B cell (primary cell): Measurements from ENCODE around the gene TAF4. TPM values are rescaled to one million over a fixed set of nuclear protein-coding genes. Genes with fewer than 3 reads are reported as not detected.

ENCODE experiments used
- ATAC-seq: fragments of 200-7000 bp; cut with Tn5 transposase; one replicate; pipeline ENCODE4 v1.10.0; 2021; ENCODE audit warnings: low read depth, mild to moderate bottlenecking, moderate number of reproducible peaks, moderate library complexity
- CTCF ChIA-PET: fragments of 350-600 bp; sonication (Branson Sonifier 250); formaldehyde crosslinking; loops from one replicate; lab custom pipeline; 2021; ENCODE audit warnings: antibody characterized with exemption, inconsistent platforms; lab: Charles Lee
- POLR2A ChIA-PET: fragments of 350-600 bp; sonication (Branson Sonifier 250); formaldehyde crosslinking; loops from one replicate; lab custom pipeline; 2021; ENCODE audit warnings: antibody characterized with exemption; lab: Charles Lee
- DNase-seq: peaks from one replicate; pipeline ENCODE4 v3.0.0; 2013
- H2AFZ ChIP-seq: 2 replicates; pipeline ENCODE4 v1.6.1; 2012; ENCODE audit warnings: mild to moderate bottlenecking, low read depth, low read length; ENCODE audit not compliant: insufficient read depth, poor library complexity, severe bottlenecking
- H3K27ac ChIP-seq, 2 donors: 1 replicate in 1 of 2; 2 replicates in 1 of 2; pipeline ENCODE4 v1.5.1; 2012 to 2013; ENCODE audit warnings: low read length in 2 of 2, mild to moderate bottlenecking in 2 of 2, moderate library complexity in 1 of 2
- H3K27me3 ChIP-seq, 4 experiments: fragments of 200-600 bp in 1 of 4; sonication (generic) in 1 of 4; replicated peaks in 1 of 4; 1 replicate in 2 of 4; 2 replicates in 2 of 4; pipeline versions ENCODE4 v1.6.1 to v1.7.0; 2013 to 2016; ENCODE audit warnings: low read length in 3 of 4, mild to moderate bottlenecking in 2 of 4, mixed read lengths in 1 of 4, moderate library complexity in 1 of 4; ENCODE audit not compliant: insufficient read depth in 4 of 4, control insufficient read depth in 3 of 4; ENCODE audit errors: control extremely low read depth in 1 of 4
- H3K36me3 ChIP-seq, 2 experiments: replicated peaks in 1 of 2; 1 replicate in 1 of 2; 2 replicates in 1 of 2; pipeline versions ENCODE4 v1.6.1 to v1.7.1; 2013; ENCODE audit warnings: low read length in 1 of 2; ENCODE audit not compliant: insufficient read depth in 2 of 2, control insufficient read depth in 1 of 2; ENCODE audit errors: control extremely low read depth in 1 of 2, extremely low read depth in 1 of 2
- H3K4me1 ChIP-seq, 2 donors: fragments of 200-600 bp in 1 of 2; sonication (generic) in 1 of 2; 1 replicate in 1 of 2; 2 replicates in 1 of 2; pipeline versions ENCODE4 v1.5.1 to v1.6.1; 2013 to 2017; ENCODE audit warnings: low read length in 2 of 2; ENCODE audit not compliant: control insufficient read depth in 2 of 2, insufficient read depth in 2 of 2
- H3K4me2 ChIP-seq: replicated peaks from 2 replicates; pipeline ENCODE3; 2012; ENCODE audit warnings: mild to moderate bottlenecking, low read depth, low read length; ENCODE audit not compliant: poor library complexity, severe bottlenecking
- H3K4me3 ChIP-seq, 5 experiments: fragments of 200-600 bp in 1 of 5; sonication (generic) in 1 of 5; 1 replicate in 3 of 5; 2 replicates in 2 of 5; pipeline versions ENCODE4 v1.5.1 to v1.7.0; 2011 to 2016; ENCODE audit warnings: low read length in 4 of 5, mild to moderate bottlenecking in 4 of 5, low read depth in 2 of 5, control low read depth in 1 of 5, moderate library complexity in 1 of 5; ENCODE audit not compliant: insufficient read depth in 1 of 5; ENCODE audit errors: control extremely low read depth in 1 of 5, extremely low read depth in 1 of 5
- H3K79me2 ChIP-seq: fragments of 200-600 bp; sonication (generic); one replicate; pipeline ENCODE4 v1.6.0; 2016; ENCODE audit warnings: low read length; ENCODE audit not compliant: control insufficient read depth, insufficient read depth
- H3K9ac ChIP-seq: fragments of 200-600 bp; sonication (generic); 2 replicates; pipeline ENCODE4 v1.6.1; 2017; ENCODE audit warnings: mild to moderate bottlenecking, low read length, moderate library complexity
- H3K9me3 ChIP-seq, 3 donors: one replicate each; pipeline versions ENCODE4 v1.6.1 to v1.7.1; 2013; ENCODE audit warnings: low read length in 2 of 3; ENCODE audit not compliant: control insufficient read depth in 2 of 3, insufficient read depth in 1 of 3; ENCODE audit errors: control extremely low read depth in 1 of 3
- H4K20me1 ChIP-seq: 2 replicates; pipeline ENCODE4 v1.6.0; 2012; ENCODE audit warnings: mild to moderate bottlenecking, low read length; ENCODE audit not compliant: insufficient read depth, control insufficient read depth, poor library complexity, severe bottlenecking
- H3K27ac Mint-ChIP-seq: one replicate; pipeline ENCODE4 v1.8.0; 2021; ENCODE audit warnings: mixed read lengths
- H3K27me3 Mint-ChIP-seq: one replicate; pipeline ENCODE4 v1.8.0; 2021; ENCODE audit warnings: mixed read lengths
- H3K4me1 Mint-ChIP-seq: one replicate; pipeline ENCODE4 v1.8.0; 2021; ENCODE audit warnings: mixed read lengths
- H3K4me3 Mint-ChIP-seq: one replicate; pipeline ENCODE4 v1.8.0; 2021; ENCODE audit warnings: mixed read lengths
- H3K9me3 Mint-ChIP-seq: one replicate; pipeline ENCODE4 v1.8.0; 2022; ENCODE audit warnings: mixed read lengths; ENCODE audit not compliant: insufficient read depth
- EZH2 ChIP-seq: IDR thresholded peaks from 2 replicates; pipeline ENCODE4 v1.6.1; 2012; ENCODE audit warnings: borderline replicate concordance, low read depth, mild to moderate bottlenecking, moderate library complexity, low read length; ENCODE audit not compliant: insufficient read depth, poor library complexity, severe bottlenecking
- WGBS: methylation state at CpG from one replicate; pipeline ENCODE4 v1.1.5; 2013; ENCODE audit warnings: missing lambda C conversion rate; ENCODE audit not compliant: insufficient coverage; 5-methylcytosine and 5-hydroxymethylcytosine counted together
- intact Hi-C: fragments of 100-400 bp; cut with micrococcal nuclease; formaldehyde crosslinking; loops from one replicate; pipeline ENCODE4 v1.10.0; 2022
- polyA plus RNA-seq: library from polyadenylated mRNA; depleted of rRNA; stranded (reverse); fragments of >200 nt; gene quantifications from 2 replicates; pipeline ENCODE4 v1.2.3, GENCODE V29; 2012
- total RNA-seq, 2 donors: library from RNA; stranded (reverse); fragments of 120-200 nt in 1 of 2; gene quantifications; 1 replicate in 1 of 2; 2 replicates in 1 of 2; pipeline versions ENCODE4 v1.2.3 to v1.2.4, GENCODE V29; 2013 to 2022
- TF ChIP-seq, protein P1 (sequence below): fragments of 200-600 bp; IDR thresholded peaks from one replicate; pipeline ENCODE4 v1.8.0; 2022; ENCODE audit warnings: antibody characterized with exemption, mild to moderate bottlenecking

The TAF4 gene
- total and polyA plus RNA-seq, 2 donors (not counting 1 experiment from before 2014, with no cell fraction given), result 13.9 to 39.5 TPM

DNA sequence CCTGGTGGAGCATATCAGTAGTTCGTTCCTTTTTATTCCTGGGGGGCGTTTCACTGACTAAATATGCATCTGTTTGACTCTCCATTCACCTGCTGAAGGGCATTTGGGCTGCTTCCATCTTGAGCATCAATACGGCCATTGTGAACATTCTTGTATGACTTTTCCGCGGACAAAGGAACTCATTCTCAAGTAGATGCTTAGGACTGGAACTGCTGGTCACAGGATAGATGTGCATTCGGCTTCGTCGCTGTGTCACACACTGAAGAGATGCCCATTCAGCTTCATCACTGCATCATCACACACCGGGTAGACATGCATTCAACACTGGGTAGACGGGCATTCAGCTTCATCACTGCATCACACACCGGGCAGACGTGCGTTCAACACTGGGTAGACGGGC lies 95.3 kb downstream of the TAF4 start:
- DNase-seq (no peak), ATAC-seq (no peak)
- no peak overlapping the region for H3K4me2 ChIP-seq
- POLR2A ChIA-PET, result no interaction called here
- H3K9me3 ChIP-seq, result no peaks in the 10 kb centered on the region
- intact Hi-C loops, result no loop called here
- TF ChIP-seq, protein P1, sequence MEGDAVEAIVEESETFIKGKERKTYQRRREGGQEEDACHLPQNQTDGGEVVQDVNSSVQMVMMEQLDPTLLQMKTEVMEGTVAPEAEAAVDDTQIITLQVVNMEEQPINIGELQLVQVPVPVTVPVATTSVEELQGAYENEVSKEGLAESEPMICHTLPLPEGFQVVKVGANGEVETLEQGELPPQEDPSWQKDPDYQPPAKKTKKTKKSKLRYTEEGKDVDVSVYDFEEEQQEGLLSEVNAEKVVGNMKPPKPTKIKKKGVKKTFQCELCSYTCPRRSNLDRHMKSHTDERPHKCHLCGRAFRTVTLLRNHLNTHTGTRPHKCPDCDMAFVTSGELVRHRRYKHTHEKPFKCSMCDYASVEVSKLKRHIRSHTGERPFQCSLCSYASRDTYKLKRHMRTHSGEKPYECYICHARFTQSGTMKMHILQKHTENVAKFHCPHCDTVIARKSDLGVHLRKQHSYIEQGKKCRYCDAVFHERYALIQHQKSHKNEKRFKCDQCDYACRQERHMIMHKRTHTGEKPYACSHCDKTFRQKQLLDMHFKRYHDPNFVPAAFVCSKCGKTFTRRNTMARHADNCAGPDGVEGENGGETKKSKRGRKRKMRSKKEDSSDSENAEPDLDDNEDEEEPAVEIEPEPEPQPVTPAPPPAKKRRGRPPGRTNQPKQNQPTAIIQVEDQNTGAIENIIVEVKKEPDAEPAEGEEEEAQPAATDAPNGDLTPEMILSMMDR, result no peak
- no peak for TF ChIP-seq EZH2
- no peaks in the 10 kb centered on the region for H3K79me2 ChIP-seq
- peaks cover 0 to 6% (median 0%) of the 10 kb centered on the region in 4 experiments for H3K27me3 ChIP-seq
- H3K4me3 ChIP-seq, result no peak overlapping the region
- CTCF ChIA-PET, result no interaction called here
- no peak overlapping the region for H2AFZ ChIP-seq
- H3K4me3 Mint-ChIP-seq, result no peak overlapping the region
- WGBS, result 97% methylated on average over 8 of the region's 14 CpGs
- no peaks in the 10 kb centered on the region for H3K4me1 Mint-ChIP-seq
- H3K4me1 ChIP-seq, result no peaks in the 10 kb centered on the region
- no peaks in the 10 kb centered on the region for H4K20me1 ChIP-seq
- H3K36me3 ChIP-seq, result peaks cover 3 to 23% of the 10 kb centered on the region in 2 experiments
- H3K9ac ChIP-seq, result no peak overlapping the region
- peaks cover 4% of the 10 kb centered on the region for H3K27me3 Mint-ChIP-seq
- no peaks in the 10 kb centered on the region for H3K9me3 Mint-ChIP-seq
- no peak overlapping the region for H3K27ac Mint-ChIP-seq
- H3K27ac ChIP-seq, result no peak overlapping the region

DNA sequence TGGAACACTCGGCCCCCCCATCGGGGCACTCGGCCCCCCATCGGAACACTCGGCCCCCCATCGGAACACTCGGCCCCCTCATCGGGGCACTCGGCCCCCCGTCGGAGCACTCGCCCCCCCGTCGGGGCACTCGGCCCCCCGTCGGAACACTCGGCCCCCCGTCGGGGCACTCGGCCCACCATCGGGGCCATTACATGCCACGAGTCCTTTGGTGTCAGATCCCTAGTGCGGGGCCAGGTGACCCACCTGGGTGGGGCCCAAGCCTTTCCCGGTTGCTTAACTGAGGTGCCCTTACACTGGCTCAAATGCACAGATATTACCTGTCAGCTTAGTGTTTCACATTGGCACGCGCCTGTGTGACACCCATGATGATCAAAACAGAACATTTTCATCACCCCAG lies 95.9 kb downstream of the TAF4 start:
- no peaks in the 10 kb centered on the region for H3K9me3 Mint-ChIP-seq
- intact Hi-C loops, result no loop called here
- no peaks in the 10 kb centered on the region for H4K20me1 ChIP-seq
- ChIA-PET CTCF (no interaction called here), POLR2A (no interaction called here)
- peaks cover 1 to 23% of the 10 kb centered on the region in 2 experiments for H3K36me3 ChIP-seq
- no peak overlapping the region for H3K27ac ChIP-seq
- H2AFZ ChIP-seq, result no peak overlapping the region
- H3K4me1 Mint-ChIP-seq, result no peaks in the 10 kb centered on the region
- H3K79me2 ChIP-seq, result no peaks in the 10 kb centered on the region
- H3K27me3 Mint-ChIP-seq, result peaks cover 4% of the 10 kb centered on the region
- 94% methylated on average over 12 of the region's 27 CpGs for WGBS
- DNase-seq (no peak), ATAC-seq (no peak)
- no peak for TF ChIP-seq EZH2
- TF ChIP-seq, protein P1, result no peak
- H3K4me3 Mint-ChIP-seq, result no peak overlapping the region
- peaks cover 0 to 12% (median 2%) of the 10 kb centered on the region in 4 experiments for H3K27me3 ChIP-seq
- H3K9ac ChIP-seq, result no peak overlapping the region
- no peak overlapping the region for H3K27ac Mint-ChIP-seq
- no peak overlapping the region for H3K4me2 ChIP-seq
- H3K4me3 ChIP-seq, result no peak overlapping the region
- no peaks in the 10 kb centered on the region for H3K9me3 ChIP-seq
- H3K4me1 ChIP-seq, result no peaks in the 10 kb centered on the region
